AG04450 (cell line): ENCODE measurements around the gene NTNG2. TPM values are rescaled to one million over a fixed set of nuclear protein-coding genes. Genes with fewer than 3 reads are reported as not detected.

Source experiments
- CTCF ChIA-PET: fragments of 300-600, 350-600 bp; formaldehyde crosslinking; extraction: SDS; loops from one replicate; lab custom pipeline; 2022; ENCODE audit warnings: antibody characterized with exemption, inconsistent platforms; lab: Charles Lee
- POLR2A ChIA-PET: fragments of 350-600 bp; formaldehyde crosslinking; extraction: SDS; loops from one replicate; lab custom pipeline; 2021; ENCODE audit warnings: antibody characterized with exemption, inconsistent platforms; lab: Yijun Ruan, JAX
- DNase-seq: peaks from one replicate; pipeline ENCODE4 v3.0.0-alpha.2; 2011; ENCODE audit warnings: low read depth, low spot score
- H3K27ac ChIP-seq: one replicate; pipeline ENCODE4 v1.5.1; 2012; ENCODE audit warnings: low read depth, low read length, control low read depth
- H3K27me3 ChIP-seq: one replicate; pipeline ENCODE4 v1.6.0; 2012; ENCODE audit warnings: low read length; ENCODE audit not compliant: control insufficient read depth, insufficient read depth
- H3K4me3 ChIP-seq: 2 replicates; pipeline ENCODE4 v1.5.1; 2011; ENCODE audit warnings: mild to moderate bottlenecking, low read depth, low read length, control low read depth
- H3K9me3 ChIP-seq: 2 replicates; pipeline ENCODE4 v1.5.1; 2012; ENCODE audit warnings: low read length; ENCODE audit not compliant: control insufficient read depth, insufficient read depth
- CTCF ChIP-seq: IDR thresholded peaks from 2 replicates; pipeline ENCODE4 v1.5.1; 2011; ENCODE audit warnings: low read depth, low read length, control low read depth, inconsistent platforms
- polyA plus RNA-seq: library from polyadenylated mRNA; depleted of rRNA; stranded (reverse); fragments of >200 nt; gene quantifications from 2 replicates; pipeline ENCODE4 v1.2.3, GENCODE V29; 2011

The NTNG2 gene
- polyA plus RNA-seq, 1 experiment, result 0.93 TPM

GRCh38 chr9:132209228-132209627 is 47.4 kb downstream of the NTNG2 start:
- CTCF ChIA-PET, result no interaction called here
- peaks cover 17% of the 10 kb centered on the region for H3K27me3 ChIP-seq
- TF ChIP-seq CTCF, result no peak

GRCh38 chr9:132210472-132211145 is 48.8 kb downstream of the NTNG2 start:
- DNase-seq, result peak; percentile 33

More at GRCh38 chr9:132209228-132209627, 47.4 kb downstream of the NTNG2 start:
- no peak for DNase-seq
- Histone ChIP-seq H3K27ac (no peak overlapping the region), H3K4me3 (no peak overlapping the region), H3K9me3 (peaks cover 8% of the 10 kb centered on the region)
- POLR2A ChIA-PET, result no interaction called here

GRCh38 chr9:132211570-132211969 is 49.7 kb downstream of the NTNG2 start:
- ChIA-PET POLR2A (no interaction called here), CTCF (no interaction called here)
- H3K27me3 ChIP-seq, result peaks cover 7% of the 10 kb centered on the region

More at GRCh38 chr9:132210472-132211145, 48.8 kb downstream of the NTNG2 start:
- ChIA-PET POLR2A (no interaction called here), CTCF (no interaction called here)
- Histone ChIP-seq H3K4me3 (no peak overlapping the region), H3K27me3 (peaks cover 5% of the 10 kb centered on the region), H3K27ac (no peak overlapping the region), H3K9me3 (peaks cover 3% of the 10 kb centered on the region; the same call in 1 of the 2 replicates)
- TF ChIP-seq CTCF, result no peak

GRCh38 chr9:132214027-132214622 is 52.3 kb downstream of the NTNG2 start:
- peak; percentile 27; the same call in 1 of the 2 replicates for TF ChIP-seq CTCF
- Histone ChIP-seq H3K27ac (peak overlapping the region; percentile 70), H3K27me3 (peaks cover 12% of the 10 kb centered on the region), H3K9me3 (no peaks in the 10 kb centered on the region; the same call in 1 of the 2 replicates), H3K4me3 (peak overlapping the region; percentile 10; the same call in 1 of the 2 replicates)
- peak; percentile 75 for DNase-seq
- ChIA-PET CTCF (interaction anchor here (1.0 kb wide), 1 partner anchor 44 kb away, joined by 3 read pairs; no protein-coding TSS in a partner anchor), POLR2A (no interaction called here)

More at GRCh38 chr9:132211570-132211969, 49.7 kb downstream of the NTNG2 start:
- TF ChIP-seq CTCF, result no peak
- H3K27ac ChIP-seq, result no peak overlapping the region
- H3K9me3 ChIP-seq, result peaks cover 3% of the 10 kb centered on the region; the same call in 1 of the 2 replicates
- DNase-seq, result no peak
- H3K4me3 ChIP-seq, result no peak overlapping the region
